ENCODE data around the gene SDHAF1.
"Not testable (repeated sequence)": the region's sequence is repeated elsewhere in the genome, so short reads cannot be mapped to it uniquely, and the experiment has no call there.

SDHAF1 gene

GRCh38 chr19:35995048-35995993, at the start of gene SDHAF1:
Gene SDHAF1 (plus strand): TSS chr19:35995188. CDS start chr19:35995275, 87 bp downstream.
- ChIA-PET POLR2A (interaction anchor here (1.0 to 1.9 kb wide), 4 partner anchors 8 to 58 kb away, joined by 3 to 13 read pairs (median 6); partner anchors contain the start of genes ALKBH6, SYNE4 and THAP8), CTCF (no interaction called here)
- TF ChIP-seq FOXA1 (IDR thresholded peaks at IDR 0.05) (no peak), ELF4 (IDR thresholded peaks at IDR 0.05) (peak; percentile 76), NFRKB (IDR thresholded peaks at IDR 0.05) (no peak), SP1 (IDR thresholded peaks at IDR 0.05) (no peak), PKNOX1 (IDR thresholded peaks at IDR 0.05) (peak; percentile 83), ARNT (IDR thresholded peaks at IDR 0.05) (no peak), TARDBP (IDR thresholded peaks at IDR 0.05) (no peak), LEF1 (IDR thresholded peaks at IDR 0.05; ENCODE audit: borderline replicate concordance) (no peak), CTBP1 (IDR thresholded peaks at IDR 0.05; ENCODE audit: borderline replicate concordance) (no peak), FOXM1 (IDR thresholded peaks at IDR 0.05; ENCODE audit: borderline replicate concordance) (no peak), FOXK2 (IDR thresholded peaks at IDR 0.05) (no peak), BHLHE40 (IDR thresholded peaks at IDR 0.05; ENCODE audit: borderline replicate concordance) (no peak), HDGF (IDR thresholded peaks at IDR 0.05; ENCODE audit: borderline replicate concordance) (0 out of 2 replicates have a peak, but pooled peaks have one; percentile 20), ZNF384 (IDR thresholded peaks at IDR 0.05) (no peak), L3MBTL2 (conservative IDR thresholded peaks at IDR 0.05) (peak; percentile 76), SUZ12 (IDR thresholded peaks at IDR 0.05) (no peak)
- peak; percentile 95 for DNase-seq (ENCODE audit: extremely low spot score)

- TF ChIP-seq NFRKB (IDR thresholded peaks at IDR 0.05), result no peak
- no peak for TF ChIP-seq SUZ12 (IDR thresholded peaks at IDR 0.05)
- no peak for TF ChIP-seq L3MBTL2 (conservative IDR thresholded peaks at IDR 0.05)
- TF ChIP-seq CTBP1 (IDR thresholded peaks at IDR 0.05; ENCODE audit: borderline replicate concordance), result no peak
- TF ChIP-seq FOXA1 (IDR thresholded peaks at IDR 0.05), result no peak
- no peak for TF ChIP-seq HDGF (IDR thresholded peaks at IDR 0.05; ENCODE audit: borderline replicate concordance)
- TF ChIP-seq PKNOX1 (IDR thresholded peaks at IDR 0.05), result no peak
- no peak for TF ChIP-seq ELF4 (IDR thresholded peaks at IDR 0.05)
- no peak for TF ChIP-seq FOXK2 (IDR thresholded peaks at IDR 0.05)
- no peak for TF ChIP-seq BHLHE40 (IDR thresholded peaks at IDR 0.05; ENCODE audit: borderline replicate concordance)
- TF ChIP-seq TARDBP (IDR thresholded peaks at IDR 0.05), result no peak
- no peak for TF ChIP-seq ARNT (IDR thresholded peaks at IDR 0.05)
- no peak for TF ChIP-seq ZNF384 (IDR thresholded peaks at IDR 0.05)
- TF ChIP-seq FOXM1 (IDR thresholded peaks at IDR 0.05; ENCODE audit: borderline replicate concordance), result no peak
- no peak for TF ChIP-seq LEF1 (IDR thresholded peaks at IDR 0.05; ENCODE audit: borderline replicate concordance)
- TF ChIP-seq SP1 (IDR thresholded peaks at IDR 0.05), result no peak
- ChIA-PET POLR2A (interaction anchor here (0.9 to 1.0 kb wide), 2 partner anchors 30 to 107 kb away, joined by 3 read pairs; no protein-coding TSS in a partner anchor), CTCF (no interaction called here)
- no peak for DNase-seq (ENCODE audit: extremely low spot score)
These were observed 48.8 kb upstream of the SDHAF1 start for GRCh38 chr19:35946203-35946602.

- CTCF ChIA-PET, result interaction anchor here (1.3 kb wide), 1 partner anchor 18 kb away, joined by 3 read pairs; no protein-coding TSS in a partner anchor
- DNase-seq (ENCODE audit: extremely low spot score), result no peak
- TF ChIP-seq CTBP1 (IDR thresholded peaks at IDR 0.05; ENCODE audit: borderline replicate concordance), result no peak
- TF ChIP-seq FOXA1 (IDR thresholded peaks at IDR 0.05), result no peak
- TF ChIP-seq NFRKB (IDR thresholded peaks at IDR 0.05), result no peak
- no peak for TF ChIP-seq TARDBP (IDR thresholded peaks at IDR 0.05)
- TF ChIP-seq SUZ12 (IDR thresholded peaks at IDR 0.05), result no peak
- TF ChIP-seq LEF1 (IDR thresholded peaks at IDR 0.05; ENCODE audit: borderline replicate concordance), result no peak
- TF ChIP-seq FOXM1 (IDR thresholded peaks at IDR 0.05; ENCODE audit: borderline replicate concordance), result no peak
- TF ChIP-seq ARNT (IDR thresholded peaks at IDR 0.05), result no peak
- no peak for TF ChIP-seq L3MBTL2 (conservative IDR thresholded peaks at IDR 0.05)
- TF ChIP-seq SP1 (IDR thresholded peaks at IDR 0.05), result no peak
- no peak for TF ChIP-seq BHLHE40 (IDR thresholded peaks at IDR 0.05; ENCODE audit: borderline replicate concordance)
- TF ChIP-seq ZNF384 (IDR thresholded peaks at IDR 0.05), result no peak
- TF ChIP-seq FOXK2 (IDR thresholded peaks at IDR 0.05), result no peak
- TF ChIP-seq HDGF (IDR thresholded peaks at IDR 0.05; ENCODE audit: borderline replicate concordance), result no peak
- no peak for TF ChIP-seq ELF4 (IDR thresholded peaks at IDR 0.05)
- TF ChIP-seq PKNOX1 (IDR thresholded peaks at IDR 0.05), result no peak
- POLR2A ChIA-PET, result no interaction called here
These were observed 45.9 kb upstream of the SDHAF1 start for GRCh38 chr19:35949131-35949530.

- CTCF ChIA-PET, result interaction anchor here (0.7 kb wide), 1 partner anchor 29 kb away, joined by 4 read pairs; no protein-coding TSS in a partner anchor
- TF ChIP-seq ARNT (IDR thresholded peaks at IDR 0.05) (no peak), SUZ12 (IDR thresholded peaks at IDR 0.05) (no peak), PKNOX1 (IDR thresholded peaks at IDR 0.05) (no peak), CTBP1 (IDR thresholded peaks at IDR 0.05; ENCODE audit: borderline replicate concordance) (no peak), LEF1 (IDR thresholded peaks at IDR 0.05; ENCODE audit: borderline replicate concordance) (no peak), ZNF384 (IDR thresholded peaks at IDR 0.05) (no peak), TARDBP (IDR thresholded peaks at IDR 0.05) (no peak), NFRKB (IDR thresholded peaks at IDR 0.05) (no peak), BHLHE40 (IDR thresholded peaks at IDR 0.05; ENCODE audit: borderline replicate concordance) (no peak), FOXM1 (IDR thresholded peaks at IDR 0.05; ENCODE audit: borderline replicate concordance) (no peak), L3MBTL2 (conservative IDR thresholded peaks at IDR 0.05) (no peak), SP1 (IDR thresholded peaks at IDR 0.05) (no peak), FOXK2 (IDR thresholded peaks at IDR 0.05) (no peak), ELF4 (IDR thresholded peaks at IDR 0.05) (no peak), FOXA1 (IDR thresholded peaks at IDR 0.05) (no peak), HDGF (IDR thresholded peaks at IDR 0.05; ENCODE audit: borderline replicate concordance) (no peak)
- no peak for DNase-seq (ENCODE audit: extremely low spot score)
- POLR2A ChIA-PET, result no interaction called here
These were observed 38.9 kb upstream of the SDHAF1 start for GRCh38 chr19:35955881-35956634.

GRCh38 chr19:35957411-35957810, 37.6 kb upstream of the SDHAF1 start:
- DNase-seq (ENCODE audit: extremely low spot score); POLR2A ChIA-PET; CTCF ChIA-PET: not testable (repeated sequence)

Data from HEK293T (cell line).